HepG2 (cell line): ENCODE measurements around the gene CNNM3. TPM values are rescaled to one million over a fixed set of nuclear protein-coding genes. Genes with fewer than 3 reads are reported as not detected.
A peak's percentile ranks its signal among the peaks of the same experiment; 100 is the strongest.
"Not testable (repeated sequence)": the region's sequence is repeated elsewhere in the genome, so short reads cannot be mapped to it uniquely, and the experiment has no call there.

Source experiments
- ATAC-seq: fragments of 200-7000 bp; cut with Tn5 transposase; 3 replicates; pipeline ENCODE4 v1.9.1; 2020; ENCODE audit warnings: mild to moderate bottlenecking, moderate library complexity
- BruUV-seq: library from RNA; stranded (reverse); fragments of 400-500 nt; replicated peaks from 2 replicates; lab custom pipeline; 2021; lab: Mats Ljungman, UMichigan
- CTCF ChIA-PET: fragments of 300-600 bp; formaldehyde crosslinking; extraction: SDS; loops from one replicate; lab custom pipeline; 2021; ENCODE audit warnings: low total read pairs, inconsistent platforms, low intra/inter-chr PET ratio; lab: Yijun Ruan, JAX
- POLR2A ChIA-PET: fragments of 350-600 bp; sonication (Branson Sonifier 250); formaldehyde crosslinking; loops from one replicate; lab custom pipeline; 2020; ENCODE audit warnings: antibody characterized with exemption, inconsistent platforms; lab: Yijun Ruan, JAX
- DNase-seq: peaks from one replicate; pipeline ENCODE4 v3.0.0-alpha.2; 2015; ENCODE audit warnings: low spot score
- FAIRE-seq: peaks from 3 replicates; lab custom pipeline; 2011; peaks lifted over from hg19 to GRCh38; lab: Jason Lieb, UNC
- H2AFZ ChIP-seq: one replicate; pipeline ENCODE4 v1.6.1; 2011; ENCODE audit warnings: low read length, inconsistent platforms
- H3K27ac ChIP-seq: fragments of 300-600 bp; 3 replicates; pipeline ENCODE4 v1.8.0; 2011; ENCODE audit warnings: mixed run types, mild to moderate bottlenecking, mixed read lengths, low read length, inconsistent platforms; ENCODE audit not compliant: insufficient read depth; ENCODE audit errors: extremely low read length
- H3K27me3 ChIP-seq, 2 experiments: fragments of 200-600 bp in 1 of 2; 2 replicates in 1 of 2; 3 replicates in 1 of 2; pipeline versions ENCODE4 v1.6.0 to v1.8.0; 2011; ENCODE audit warnings: low read length in 2 of 2, mild to moderate bottlenecking in 2 of 2, moderate library complexity in 2 of 2, inconsistent platforms in 1 of 2; ENCODE audit not compliant: insufficient read depth in 2 of 2, control insufficient read depth in 1 of 2
- H3K36me3 ChIP-seq, 2 experiments: fragments of 200-600 bp in 1 of 2; replicated peaks in 1 of 2; 2 replicates in 1 of 2; 3 replicates in 1 of 2; pipeline versions ENCODE4 v1.5.1 to v1.8.0; 2011; ENCODE audit warnings: low read length in 2 of 2, inconsistent platforms in 1 of 2; ENCODE audit not compliant: insufficient read depth in 2 of 2, control insufficient read depth in 1 of 2
- H3K4me1 ChIP-seq: 2 replicates; pipeline ENCODE4 v1.5.1; 2012; ENCODE audit warnings: low read length, inconsistent platforms; ENCODE audit not compliant: insufficient read depth
- H3K4me2 ChIP-seq: 2 replicates; pipeline ENCODE4 v1.6.0; 2011; ENCODE audit warnings: low read depth, low read length, inconsistent platforms
- H3K4me3 ChIP-seq, 3 experiments: fragments of 200-600 bp in 1 of 3; sonication (generic), shearing (Covaris generic) in 1 of 3; replicated peaks in 1 of 3; 2 replicates each; pipeline ENCODE4 v1.5.1; 2011 to 2016; ENCODE audit warnings: low read length in 3 of 3, inconsistent platforms in 2 of 3, low read depth in 2 of 3, mild to moderate bottlenecking in 2 of 3, control low read depth in 1 of 3, mixed read lengths in 1 of 3; ENCODE audit not compliant: insufficient read depth in 1 of 3
- H3K79me2 ChIP-seq: one replicate; pipeline ENCODE4 v1.6.1; 2011; ENCODE audit warnings: low read length, inconsistent platforms; ENCODE audit not compliant: insufficient read depth
- H3K9ac ChIP-seq: 2 replicates; pipeline ENCODE4 v1.6.0; 2011; ENCODE audit warnings: mild to moderate bottlenecking, low read depth, low read length, inconsistent platforms; ENCODE audit not compliant: insufficient read depth
- H3K9me3 ChIP-seq: 2 replicates; pipeline ENCODE4 v1.5.1; 2012; ENCODE audit warnings: mild to moderate bottlenecking, low read length
- H4K20me1 ChIP-seq: 2 replicates; pipeline ENCODE4 v1.6.0; 2011; ENCODE audit warnings: inconsistent platforms, mild to moderate bottlenecking, low read length, moderate library complexity; ENCODE audit not compliant: insufficient read depth
- CHD4 ChIP-seq: fragments of 200-600 bp; sonication (generic); IDR thresholded peaks from 2 replicates; pipeline ENCODE4 v1.7.0; 2017; ENCODE audit warnings: mild to moderate bottlenecking, low read length, borderline replicate concordance
- ZNF543 ChIP-seq: sonication (generic); formaldehyde crosslinking; IDR thresholded peaks from 2 replicates; pipeline ENCODE4 v1.4.0; 2020; ENCODE audit warnings: mild to moderate bottlenecking, missing genetic modification reagents
- ZNF577 ChIP-seq: sonication (generic); formaldehyde crosslinking; IDR thresholded peaks from 2 replicates; pipeline ENCODE4 v1.4.0; 2020; ENCODE audit warnings: mild to moderate bottlenecking, low read depth, missing genetic modification reagents, borderline replicate concordance
- WGBS: methylation state at CpG from one replicate; pipeline ENCODE4 v1.1.6; 2017; ENCODE audit warnings: low lambda C conversion rate; 5-methylcytosine and 5-hydroxymethylcytosine counted together
- in situ Hi-C: cut with HindIII; loops from 2 replicates; pipeline ENCODE4 v1.10.0; 2017; ENCODE audit warnings: low pct_unique_long_range_greater_than_20kb; ENCODE audit not compliant: extremely low pct_ligation_motif_present
- intact Hi-C: fragments of 100-400 bp; cut with micrococcal nuclease; formaldehyde crosslinking; loops from one replicate; pipeline ENCODE4 v1.10.0; 2022; ENCODE audit not compliant: unreplicated experiment
- polyA plus RNA-seq, 8 experiments: library from polyadenylated mRNA; depleted of rRNA in 3 of 8; stranded (reverse) in 7 of 8; unstranded in 1 of 8; fragments of >200 nt; fragmentation: Illumina TruSeq in 4 of 8; extraction: Trizol in 4 of 8; gene quantifications; 2 replicates each; pipeline versions ENCODE4 v1.2.1 to v1.2.3, GENCODE V29; 2011 to 2016; ENCODE audit warnings: low read depth in 4 of 8, missing spikeins in 1 of 8, mixed read lengths in 1 of 8; ENCODE audit not compliant: insufficient read depth in 1 of 8
- total RNA-seq, 5 experiments: library from RNA; depleted of rRNA; stranded (reverse); fragments of >200 nt; fragmentation: Illumina TruSeq; extraction: Trizol; gene quantifications; 2 replicates each; pipeline ENCODE4 v1.2.3, GENCODE V29; 2016; ENCODE audit warnings: low read depth in 1 of 5

Gene CNNM3
- total and polyA plus RNA-seq, 2 of the 13 experiments (the other 11 are each of a cell fraction or from before 2014, with no cell fraction given) = 21.2 to 27.9 TPM

GRCh38 chr2:96804986-96805385, 11.1 kb upstream of the CNNM3 start:
- DNase-seq (no peak), FAIRE-seq (no peak), ATAC-seq (no peak)
- in situ Hi-C loops = no loop called here
- POLR2A ChIA-PET = interaction anchor here (3.1 kb wide), 1 partner anchor 11 kb away, joined by 22 read pairs; the partner anchor contains the start of gene CNNM3
- Histone ChIP-seq H3K4me2 (peak overlapping the region; percentile 53; the same call in 1 of the 2 replicates), H3K27ac (peak overlapping the region; percentile 66), H3K9ac (peak overlapping the region; percentile 37; the same call in 1 of the 2 replicates), H3K9me3 (no peaks in the 10 kb centered on the region), H3K4me3 (peak overlapping the region in 1 of 3 experiments; percentile 15; a peak in 1 of 6 replicates), H3K4me1 (peaks cover 55% of the 10 kb centered on the region), H3K36me3 (peaks cover 3 to 4% of the 10 kb centered on the region in 2 experiments; a peak in 3 of 5 replicates), H3K27me3 (no peaks in the 10 kb centered on the region), H4K20me1 (no peaks in the 10 kb centered on the region), H3K79me2 (no peaks in the 10 kb centered on the region), H2AFZ (no peak overlapping the region)
- CTCF ChIA-PET = no interaction called here
- BruUV-seq = no TSS peak
- TF ChIP-seq ZNF543 (CRISPR knock-in tag) = no peak
- peak; percentile 33; the same call in 1 of the 2 replicates for TF ChIP-seq CHD4
- TF ChIP-seq ZNF577 (CRISPR knock-in tag) = no peak
- intact Hi-C loops = loop anchor here (2.0 kb wide), 1 partner anchor 200 kb away; no protein-coding TSS in a partner anchor

- 78% methylated on average over 18 of the region's 20 CpGs for WGBS
- H3K27me3 ChIP-seq, CTCF ChIA-PET, DNase-seq, H3K9me3 ChIP-seq, in situ Hi-C loops, H2AFZ ChIP-seq, H3K4me2 ChIP-seq, H4K20me1 ChIP-seq, H3K4me3 ChIP-seq, H3K79me2 ChIP-seq, FAIRE-seq, BruUV-seq, H3K9ac ChIP-seq, H3K36me3 ChIP-seq, ATAC-seq: not testable (repeated sequence)
- POLR2A ChIA-PET = interaction anchor here (0.7 to 3.1 kb wide), 2 partner anchors 10 to 204 kb away, joined by 3 to 22 read pairs; partner anchors contain the start of gene CNNM3
- intact Hi-C loops = loop anchor here (2.0 kb wide), 1 partner anchor 201 kb away; no protein-coding TSS in a partner anchor
- peaks cover 57% of the 10 kb centered on the region for H3K4me1 ChIP-seq
- H3K27ac ChIP-seq = peak overlapping the region; percentile 50
These were observed 10.1 kb upstream of the CNNM3 start for GRCh38 chr2:96805946-96806345.
